K562 (cell line): Measurements from ENCODE around the gene APOL2. TPM values are rescaled to one million over a fixed set of nuclear protein-coding genes. Genes with fewer than 3 reads are reported as not detected.

ENCODE experiments used
- ETV6 ChIP-seq, 3 experiments: fragments of 150-350 bp in 1 of 3; sonication (generic) in 1 of 3; formaldehyde crosslinking in 1 of 3; IDR thresholded peaks; 2 replicates each; pipeline versions ENCODE4 v1.6.1 to v1.8.0; 2014 to 2022; ENCODE audit warnings: borderline replicate concordance in 2 of 3, low read depth in 2 of 3, antibody characterized with exemption in 1 of 3, low read length in 1 of 3, mild to moderate bottlenecking in 1 of 3, missing genetic modification reagents in 1 of 3
- NFIC ChIP-seq: fragments of 450-650 bp; IDR thresholded peaks from 2 replicates; pipeline ENCODE4 v1.6.1; 2017; ENCODE audit warnings: mild to moderate bottlenecking, inconsistent platforms
- ZNF184 ChIP-seq: sonication (generic); formaldehyde crosslinking; IDR thresholded peaks from 2 replicates; pipeline ENCODE4 v1.5.0; 2020; ENCODE audit warnings: missing genetic modification reagents
- polyA plus RNA-seq, 8 experiments: library from polyadenylated mRNA; depleted of rRNA in 4 of 8; stranded (reverse) in 5 of 8; unstranded in 3 of 8; fragments of >200 nt; fragmentation: Nextera tagmentation in 2 of 8; fragmentation: Illumina TruSeq in 1 of 8; extraction: Ambion mirVana in 2 of 8; extraction: Trizol in 1 of 8; gene quantifications; 2 replicates each; pipeline versions ENCODE4 v1.2.1 to v1.2.3, GENCODE V29; 2011 to 2014; ENCODE audit warnings: inconsistent platforms in 1 of 8, missing spikeins in 1 of 8
- total RNA-seq, 7 experiments: library from RNA; depleted of rRNA in 6 of 7; stranded (reverse); fragments of >200 nt in 6 of 7; fragmentation: Illumina TruSeq in 2 of 7; extraction: Trizol in 2 of 7; gene quantifications; 2 replicates each; pipeline versions ENCODE4 v1.2.1 to v1.2.3, GENCODE V29; 2011 to 2021; ENCODE audit warnings: low replicate concordance in 1 of 7
- TF ChIP-seq, protein P1 (sequence below): sonication (generic); formaldehyde crosslinking; IDR thresholded peaks from 2 replicates; pipeline ENCODE4 v1.8.0; 2023; ENCODE audit warnings: missing genetic modification reagents, mild to moderate bottlenecking, borderline replicate concordance
- TF ChIP-seq, protein P2 (sequence below): sonication (generic); formaldehyde crosslinking; IDR thresholded peaks from 2 replicates; pipeline ENCODE4 v1.8.1; 2023; ENCODE audit warnings: missing genetic modification reagents, mild to moderate bottlenecking, borderline replicate concordance
- TF ChIP-seq, protein P3 (sequence below): fragments of 200-800 bp; sonication (Bioruptor generic); IDR thresholded peaks from 2 replicates; pipeline ENCODE4 v1.6.1; 2017; ENCODE audit warnings: missing genetic modification characterization, missing compliant biosample characterization

Gene APOL2
- total and polyA plus RNA-seq, 9 of the 15 experiments (the other 6 are each of a cell fraction or from before 2014, with no cell fraction given): 2.7 to 10.6 (median 8.9) TPM

DNA sequence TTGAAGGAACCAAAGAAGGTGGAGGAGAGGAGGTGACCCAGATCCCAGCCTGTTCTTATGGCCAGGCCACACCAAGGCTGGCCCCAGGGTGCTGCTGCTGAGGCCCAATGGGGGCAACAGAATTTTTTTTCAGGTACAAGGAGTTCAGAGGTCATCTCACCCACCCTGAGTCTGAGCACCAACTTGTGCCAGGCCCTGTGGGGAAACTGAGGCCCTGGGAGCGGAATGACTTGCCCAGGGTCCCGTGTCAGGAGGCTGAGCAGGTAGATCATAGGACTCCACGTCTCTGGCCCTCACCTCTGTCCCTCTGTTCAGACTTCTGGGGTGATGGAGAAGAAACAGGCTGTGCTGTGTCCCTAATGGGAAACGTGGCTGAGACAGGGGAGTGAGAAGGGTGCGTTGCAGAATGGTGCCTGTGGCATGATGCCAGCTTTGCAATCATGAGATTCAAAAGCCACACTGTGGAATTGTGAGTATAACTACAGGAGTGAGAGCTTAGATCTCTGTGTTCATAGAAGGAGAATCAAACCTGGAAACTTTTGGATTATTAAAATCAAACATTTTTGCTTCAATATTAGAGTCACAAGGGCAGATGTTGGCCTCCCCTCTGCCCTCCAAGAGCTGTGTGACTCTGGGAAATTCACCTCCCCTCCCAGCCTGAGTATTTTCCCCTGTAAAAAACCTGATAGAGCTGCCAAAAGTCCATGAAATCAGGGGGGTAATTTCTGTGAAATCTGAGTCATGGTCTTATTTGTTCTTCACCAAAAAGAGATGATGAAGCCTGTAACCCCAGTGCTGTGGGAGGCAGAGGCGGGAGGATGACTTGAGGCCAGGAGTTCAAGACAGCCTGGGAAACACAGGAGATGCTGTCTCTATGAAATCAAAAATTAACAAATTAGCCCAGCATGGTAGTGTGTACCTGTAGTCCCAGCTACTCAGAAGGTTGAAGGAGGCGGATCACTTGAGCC, 14.5 kb upstream of the APOL2 start (continued):
- TF ChIP-seq, protein P1, sequence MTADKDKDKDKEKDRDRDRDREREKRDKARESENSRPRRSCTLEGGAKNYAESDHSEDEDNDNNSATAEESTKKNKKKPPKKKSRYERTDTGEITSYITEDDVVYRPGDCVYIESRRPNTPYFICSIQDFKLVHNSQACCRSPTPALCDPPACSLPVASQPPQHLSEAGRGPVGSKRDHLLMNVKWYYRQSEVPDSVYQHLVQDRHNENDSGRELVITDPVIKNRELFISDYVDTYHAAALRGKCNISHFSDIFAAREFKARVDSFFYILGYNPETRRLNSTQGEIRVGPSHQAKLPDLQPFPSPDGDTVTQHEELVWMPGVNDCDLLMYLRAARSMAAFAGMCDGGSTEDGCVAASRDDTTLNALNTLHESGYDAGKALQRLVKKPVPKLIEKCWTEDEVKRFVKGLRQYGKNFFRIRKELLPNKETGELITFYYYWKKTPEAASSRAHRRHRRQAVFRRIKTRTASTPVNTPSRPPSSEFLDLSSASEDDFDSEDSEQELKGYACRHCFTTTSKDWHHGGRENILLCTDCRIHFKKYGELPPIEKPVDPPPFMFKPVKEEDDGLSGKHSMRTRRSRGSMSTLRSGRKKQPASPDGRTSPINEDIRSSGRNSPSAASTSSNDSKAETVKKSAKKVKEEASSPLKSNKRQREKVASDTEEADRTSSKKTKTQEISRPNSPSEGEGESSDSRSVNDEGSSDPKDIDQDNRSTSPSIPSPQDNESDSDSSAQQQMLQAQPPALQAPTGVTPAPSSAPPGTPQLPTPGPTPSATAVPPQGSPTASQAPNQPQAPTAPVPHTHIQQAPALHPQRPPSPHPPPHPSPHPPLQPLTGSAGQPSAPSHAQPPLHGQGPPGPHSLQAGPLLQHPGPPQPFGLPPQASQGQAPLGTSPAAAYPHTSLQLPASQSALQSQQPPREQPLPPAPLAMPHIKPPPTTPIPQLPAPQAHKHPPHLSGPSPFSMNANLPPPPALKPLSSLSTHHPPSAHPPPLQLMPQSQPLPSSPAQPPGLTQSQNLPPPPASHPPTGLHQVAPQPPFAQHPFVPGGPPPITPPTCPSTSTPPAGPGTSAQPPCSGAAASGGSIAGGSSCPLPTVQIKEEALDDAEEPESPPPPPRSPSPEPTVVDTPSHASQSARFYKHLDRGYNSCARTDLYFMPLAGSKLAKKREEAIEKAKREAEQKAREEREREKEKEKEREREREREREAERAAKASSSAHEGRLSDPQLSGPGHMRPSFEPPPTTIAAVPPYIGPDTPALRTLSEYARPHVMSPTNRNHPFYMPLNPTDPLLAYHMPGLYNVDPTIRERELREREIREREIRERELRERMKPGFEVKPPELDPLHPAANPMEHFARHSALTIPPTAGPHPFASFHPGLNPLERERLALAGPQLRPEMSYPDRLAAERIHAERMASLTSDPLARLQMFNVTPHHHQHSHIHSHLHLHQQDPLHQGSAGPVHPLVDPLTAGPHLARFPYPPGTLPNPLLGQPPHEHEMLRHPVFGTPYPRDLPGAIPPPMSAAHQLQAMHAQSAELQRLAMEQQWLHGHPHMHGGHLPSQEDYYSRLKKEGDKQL (CRISPR knock-in tag): no peak
- TF ChIP-seq, protein P2, sequence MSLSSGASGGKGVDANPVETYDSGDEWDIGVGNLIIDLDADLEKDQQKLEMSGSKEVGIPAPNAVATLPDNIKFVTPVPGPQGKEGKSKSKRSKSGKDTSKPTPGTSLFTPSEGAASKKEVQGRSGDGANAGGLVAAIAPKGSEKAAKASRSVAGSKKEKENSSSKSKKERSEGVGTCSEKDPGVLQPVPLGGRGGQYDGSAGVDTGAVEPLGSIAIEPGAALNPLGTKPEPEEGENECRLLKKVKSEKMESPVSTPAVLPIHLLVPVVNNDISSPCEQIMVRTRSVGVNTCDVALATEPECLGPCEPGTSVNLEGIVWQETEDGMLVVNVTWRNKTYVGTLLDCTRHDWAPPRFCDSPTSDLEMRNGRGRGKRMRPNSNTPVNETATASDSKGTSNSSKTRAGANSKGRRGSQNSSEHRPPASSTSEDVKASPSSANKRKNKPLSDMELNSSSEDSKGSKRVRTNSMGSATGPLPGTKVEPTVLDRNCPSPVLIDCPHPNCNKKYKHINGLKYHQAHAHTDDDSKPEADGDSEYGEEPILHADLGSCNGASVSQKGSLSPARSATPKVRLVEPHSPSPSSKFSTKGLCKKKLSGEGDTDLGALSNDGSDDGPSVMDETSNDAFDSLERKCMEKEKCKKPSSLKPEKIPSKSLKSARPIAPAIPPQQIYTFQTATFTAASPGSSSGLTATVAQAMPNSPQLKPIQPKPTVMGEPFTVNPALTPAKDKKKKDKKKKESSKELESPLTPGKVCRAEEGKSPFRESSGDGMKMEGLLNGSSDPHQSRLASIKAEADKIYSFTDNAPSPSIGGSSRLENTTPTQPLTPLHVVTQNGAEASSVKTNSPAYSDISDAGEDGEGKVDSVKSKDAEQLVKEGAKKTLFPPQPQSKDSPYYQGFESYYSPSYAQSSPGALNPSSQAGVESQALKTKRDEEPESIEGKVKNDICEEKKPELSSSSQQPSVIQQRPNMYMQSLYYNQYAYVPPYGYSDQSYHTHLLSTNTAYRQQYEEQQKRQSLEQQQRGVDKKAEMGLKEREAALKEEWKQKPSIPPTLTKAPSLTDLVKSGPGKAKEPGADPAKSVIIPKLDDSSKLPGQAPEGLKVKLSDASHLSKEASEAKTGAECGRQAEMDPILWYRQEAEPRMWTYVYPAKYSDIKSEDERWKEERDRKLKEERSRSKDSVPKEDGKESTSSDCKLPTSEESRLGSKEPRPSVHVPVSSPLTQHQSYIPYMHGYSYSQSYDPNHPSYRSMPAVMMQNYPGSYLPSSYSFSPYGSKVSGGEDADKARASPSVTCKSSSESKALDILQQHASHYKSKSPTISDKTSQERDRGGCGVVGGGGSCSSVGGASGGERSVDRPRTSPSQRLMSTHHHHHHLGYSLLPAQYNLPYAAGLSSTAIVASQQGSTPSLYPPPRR (CRISPR knock-in tag): no peak
- TF ChIP-seq NFIC: peak; percentile 28
- TF ChIP-seq, protein P3, sequence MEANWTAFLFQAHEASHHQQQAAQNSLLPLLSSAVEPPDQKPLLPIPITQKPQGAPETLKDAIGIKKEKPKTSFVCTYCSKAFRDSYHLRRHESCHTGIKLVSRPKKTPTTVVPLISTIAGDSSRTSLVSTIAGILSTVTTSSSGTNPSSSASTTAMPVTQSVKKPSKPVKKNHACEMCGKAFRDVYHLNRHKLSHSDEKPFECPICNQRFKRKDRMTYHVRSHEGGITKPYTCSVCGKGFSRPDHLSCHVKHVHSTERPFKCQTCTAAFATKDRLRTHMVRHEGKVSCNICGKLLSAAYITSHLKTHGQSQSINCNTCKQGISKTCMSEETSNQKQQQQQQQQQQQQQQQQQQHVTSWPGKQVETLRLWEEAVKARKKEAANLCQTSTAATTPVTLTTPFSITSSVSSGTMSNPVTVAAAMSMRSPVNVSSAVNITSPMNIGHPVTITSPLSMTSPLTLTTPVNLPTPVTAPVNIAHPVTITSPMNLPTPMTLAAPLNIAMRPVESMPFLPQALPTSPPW (CRISPR knock-in tag): peak; percentile 10; the same call in 1 of the 2 replicates
- no peak for TF ChIP-seq ZNF184
- no peak for TF ChIP-seq ETV6 (IDR thresholded peaks at IDR 0.05; ENCODE audit: borderline replicate concordance in 1 of 2, low read depth in 2 of 2, low read length in 1 of 2)
- no peak for TF ChIP-seq ETV6 (CRISPR knock-in tag; IDR thresholded peaks at IDR 0.05; ENCODE audit: borderline replicate concordance)
